Nephron (organoid): ENCODE results near the gene SCMH1.
"Not testable (repeated sequence)": the region's sequence is repeated elsewhere in the genome, so short reads cannot be mapped to it uniquely, and the experiment has no call there.

Experiments
- H3K27ac Mint-ChIP-seq, 3 experiments: 2 replicates each; pipeline ENCODE4 v1.8.0; 2020; ENCODE audit warnings: mixed read lengths in 3 of 3, mild to moderate bottlenecking in 2 of 3, moderate library complexity in 1 of 3
- H3K27me3 Mint-ChIP-seq: 2 replicates; pipeline ENCODE4 v1.8.0; 2021; ENCODE audit warnings: low read depth, mild to moderate bottlenecking, moderate library complexity, mixed read lengths
- H3K36me3 Mint-ChIP-seq: 2 replicates; pipeline ENCODE4 v1.8.0; 2020; ENCODE audit warnings: low read depth, mixed read lengths
- H3K4me1 Mint-ChIP-seq: 2 replicates; pipeline ENCODE4 v1.8.0; 2020; ENCODE audit warnings: mixed read lengths
- H3K4me3 Mint-ChIP-seq, 3 experiments: 2 replicates each; pipeline ENCODE4 v1.8.0; 2020; ENCODE audit warnings: mild to moderate bottlenecking in 3 of 3, mixed read lengths in 3 of 3, moderate library complexity in 2 of 3
- H3K9me3 Mint-ChIP-seq: 2 replicates; pipeline ENCODE4 v1.8.0; 2020; ENCODE audit warnings: mixed read lengths
- TF ChIP-seq, protein P1 (sequence below), 3 experiments: fragments of 200-600 bp; sonication (generic); IDR thresholded peaks; one replicate each; pipeline ENCODE4 v1.5.0; 2021; ENCODE audit warnings: antibody characterized with exemption in 3 of 3; ENCODE audit not compliant: unreplicated experiment in 3 of 3

The SCMH1 gene

DNA sequence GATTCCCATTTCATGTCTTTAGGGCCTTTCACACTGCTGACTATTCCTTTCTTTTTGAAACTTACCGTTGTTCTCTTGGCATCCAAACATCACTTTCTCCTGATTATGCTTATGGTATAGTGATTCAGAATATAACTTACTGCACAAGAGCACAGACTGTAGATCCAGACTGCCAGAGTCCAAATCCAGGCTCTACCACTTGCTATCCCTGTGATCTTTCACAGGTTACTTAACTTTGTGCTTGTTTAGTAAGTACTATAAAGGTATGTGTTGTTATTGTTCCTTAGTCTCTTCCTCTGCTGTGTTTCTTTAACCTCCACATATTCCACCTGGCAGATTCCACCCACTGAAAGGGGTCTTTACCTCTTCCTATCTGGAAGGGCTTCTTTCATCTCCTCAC is 8.4 kb downstream of the SCMH1 start:
- TF ChIP-seq, protein P1, sequence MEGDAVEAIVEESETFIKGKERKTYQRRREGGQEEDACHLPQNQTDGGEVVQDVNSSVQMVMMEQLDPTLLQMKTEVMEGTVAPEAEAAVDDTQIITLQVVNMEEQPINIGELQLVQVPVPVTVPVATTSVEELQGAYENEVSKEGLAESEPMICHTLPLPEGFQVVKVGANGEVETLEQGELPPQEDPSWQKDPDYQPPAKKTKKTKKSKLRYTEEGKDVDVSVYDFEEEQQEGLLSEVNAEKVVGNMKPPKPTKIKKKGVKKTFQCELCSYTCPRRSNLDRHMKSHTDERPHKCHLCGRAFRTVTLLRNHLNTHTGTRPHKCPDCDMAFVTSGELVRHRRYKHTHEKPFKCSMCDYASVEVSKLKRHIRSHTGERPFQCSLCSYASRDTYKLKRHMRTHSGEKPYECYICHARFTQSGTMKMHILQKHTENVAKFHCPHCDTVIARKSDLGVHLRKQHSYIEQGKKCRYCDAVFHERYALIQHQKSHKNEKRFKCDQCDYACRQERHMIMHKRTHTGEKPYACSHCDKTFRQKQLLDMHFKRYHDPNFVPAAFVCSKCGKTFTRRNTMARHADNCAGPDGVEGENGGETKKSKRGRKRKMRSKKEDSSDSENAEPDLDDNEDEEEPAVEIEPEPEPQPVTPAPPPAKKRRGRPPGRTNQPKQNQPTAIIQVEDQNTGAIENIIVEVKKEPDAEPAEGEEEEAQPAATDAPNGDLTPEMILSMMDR (IDR thresholded peaks at IDR 0.05; ENCODE audit: unreplicated experiment in 3 of 3), result no peak
- no peak overlapping the region for H3K4me3 Mint-ChIP-seq
- H3K27me3 Mint-ChIP-seq, result no peaks in the 10 kb centered on the region
- peaks cover 8% of the 10 kb centered on the region for H3K36me3 Mint-ChIP-seq
- no peaks in the 10 kb centered on the region for H3K9me3 Mint-ChIP-seq
- peaks cover 12% of the 10 kb centered on the region for H3K4me1 Mint-ChIP-seq
- no peak overlapping the region for H3K27ac Mint-ChIP-seq

DNA sequence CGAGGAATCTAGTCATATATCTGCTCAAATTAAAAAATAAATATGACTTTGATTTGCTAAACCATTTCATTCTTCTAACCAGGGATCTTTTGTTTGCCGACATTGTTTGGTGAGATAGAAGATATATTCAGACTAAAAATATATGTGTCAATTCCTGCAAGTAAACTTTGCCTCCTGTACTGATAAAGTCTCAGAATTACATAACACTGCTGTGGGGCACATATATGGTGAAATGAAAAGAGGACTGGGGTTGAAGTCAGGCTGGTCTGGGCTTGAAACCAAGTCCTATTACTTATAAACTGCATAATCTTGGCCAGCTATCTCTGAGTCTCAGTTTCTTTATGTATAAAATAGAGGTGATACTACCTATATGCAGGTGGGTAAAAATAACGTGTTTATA is 9.8 kb downstream of the SCMH1 start:
- Mint-ChIP-seq H3K27me3 (no peaks in the 10 kb centered on the region), H3K27ac (no peak overlapping the region), H3K4me3 (no peak overlapping the region), H3K4me1 (peaks cover 12% of the 10 kb centered on the region), H3K36me3 (peaks cover 20% of the 10 kb centered on the region), H3K9me3 (no peaks in the 10 kb centered on the region)
- TF ChIP-seq, protein P1 (IDR thresholded peaks at IDR 0.05; ENCODE audit: unreplicated experiment in 3 of 3), result no peak

DNA sequence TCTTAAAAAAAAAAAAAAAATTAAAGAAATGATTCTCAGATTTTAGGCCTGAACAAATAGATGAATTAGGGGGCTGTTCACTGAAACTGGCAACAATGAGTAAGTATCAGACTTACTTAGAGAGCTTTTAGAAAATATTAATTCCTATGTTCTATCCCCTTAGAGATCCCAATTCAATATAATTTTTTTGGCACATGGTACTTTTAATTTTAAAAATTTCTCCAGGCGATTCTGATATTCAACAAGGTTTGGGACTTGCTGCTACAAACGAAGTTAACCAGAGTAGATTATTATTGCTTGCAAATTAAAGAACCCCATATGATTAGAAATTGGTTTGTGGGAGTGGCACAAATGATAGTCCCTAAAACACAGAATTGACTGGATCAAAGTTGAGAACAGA is 11.4 kb downstream of the SCMH1 start:
- Mint-ChIP-seq H3K27ac (no peak overlapping the region), H3K36me3 (peaks cover 22% of the 10 kb centered on the region), H3K4me3 (no peak overlapping the region), H3K9me3 (no peaks in the 10 kb centered on the region), H3K4me1 (peaks cover 5% of the 10 kb centered on the region), H3K27me3 (no peaks in the 10 kb centered on the region)
- TF ChIP-seq, protein P1 (IDR thresholded peaks at IDR 0.05; ENCODE audit: unreplicated experiment in 3 of 3), result no peak

DNA sequence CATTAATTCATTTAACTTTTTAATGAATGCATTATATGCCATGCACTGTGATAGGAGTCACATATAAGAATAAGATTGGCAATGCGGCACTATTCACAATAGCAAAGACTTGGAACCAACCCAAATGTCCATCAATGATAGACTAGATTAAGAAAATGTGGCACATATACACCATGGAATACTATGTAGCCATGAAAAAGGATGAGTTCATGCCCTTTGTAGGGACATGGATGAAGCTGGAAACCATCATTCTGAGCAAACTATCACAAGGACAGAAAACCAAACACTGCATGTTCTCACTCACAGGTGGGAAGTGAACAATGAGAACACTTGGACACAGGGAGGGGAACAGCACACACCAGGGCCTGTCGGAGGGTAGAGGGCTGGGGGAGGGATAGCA is 12.9 kb downstream of the SCMH1 start:
- not testable (repeated sequence) for H3K4me1 Mint-ChIP-seq, H3K27ac Mint-ChIP-seq, H3K27me3 Mint-ChIP-seq, H3K9me3 Mint-ChIP-seq, H3K4me3 Mint-ChIP-seq
- peaks cover 22% of the 10 kb centered on the region for H3K36me3 Mint-ChIP-seq

- H3K4me3 Mint-ChIP-seq, result no peak overlapping the region
- no peaks in the 10 kb centered on the region for H3K9me3 Mint-ChIP-seq
- TF ChIP-seq, protein P1 (IDR thresholded peaks at IDR 0.05; ENCODE audit: unreplicated experiment in 3 of 3), result no peak
- no peak overlapping the region for H3K27ac Mint-ChIP-seq
- no peaks in the 10 kb centered on the region for H3K27me3 Mint-ChIP-seq
- H3K36me3 Mint-ChIP-seq, result peaks cover 22% of the 10 kb centered on the region
- H3K4me1 Mint-ChIP-seq, result peaks cover 8% of the 10 kb centered on the region
Measured at GRCh38 chr1:41226815-41227434, 15.2 kb downstream of the SCMH1 start.

DNA sequence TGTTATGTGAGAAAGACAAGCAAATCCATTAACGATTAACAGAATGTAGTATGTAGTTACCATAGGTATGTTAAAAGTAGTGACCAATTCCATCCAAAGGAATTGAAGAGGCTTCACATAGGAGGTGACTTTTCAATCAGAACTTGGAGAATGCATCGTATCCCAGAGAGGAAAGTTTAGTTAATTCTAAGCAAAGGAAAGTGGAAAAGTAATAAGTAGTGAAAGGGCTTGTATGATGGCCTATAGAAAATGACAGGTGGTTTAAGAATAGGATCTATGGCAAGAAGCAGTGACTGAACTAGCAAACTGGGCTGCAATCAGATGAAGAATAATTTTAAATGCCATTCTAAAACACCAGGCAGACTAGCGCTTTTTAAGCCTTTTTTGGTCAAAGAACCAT is 16.6 kb downstream of the SCMH1 start:
- Mint-ChIP-seq H3K27me3 (no peaks in the 10 kb centered on the region), H3K4me1 (peaks cover 10% of the 10 kb centered on the region), H3K27ac (no peak overlapping the region), H3K9me3 (peaks cover 1% of the 10 kb centered on the region), H3K4me3 (no peak overlapping the region), H3K36me3 (peaks cover 29% of the 10 kb centered on the region)
- TF ChIP-seq, protein P1 (IDR thresholded peaks at IDR 0.05; ENCODE audit: unreplicated experiment in 3 of 3), result no peak
